Hindlimb muscle (tissue), 1 donor: ENCODE measurements around the gene MTUS2. TPM values are rescaled to one million over a fixed set of nuclear protein-coding genes. Genes with fewer than 3 reads are reported as not detected.

Experiments
- DNase-seq: peaks from one replicate; pipeline ENCODE4 v3.0.0-alpha.2; 2013
- polyA plus RNA-seq: library from polyadenylated mRNA; unstranded; fragments of 120-200 nt; gene quantifications from one replicate; pipeline ENCODE4 v1.2.1, GENCODE V29; 2013; ENCODE audit not compliant: insufficient read length

MTUS2 gene
- polyA plus RNA-seq, 1 donor, result 24.3 TPM

GRCh38 chr13:29513002-29513980 is 693.2 kb downstream of the MTUS2 start:
- DNase-seq, result no peak

- no peak for DNase-seq
Measured at GRCh38 chr13:29513981-29514719, 694.0 kb downstream of the MTUS2 start.

- no peak for DNase-seq
Measured at GRCh38 chr13:29514720-29515310, 694.7 kb downstream of the MTUS2 start.

- no peak for DNase-seq
Measured at GRCh38 chr13:29515372-29515771, 695.2 kb downstream of the MTUS2 start.

GRCh38 chr13:29516012-29516411 is 695.9 kb downstream of the MTUS2 start:
- no peak for DNase-seq

- no peak for DNase-seq
Measured at GRCh38 chr13:29516880-29517279, 696.7 kb downstream of the MTUS2 start.

GRCh38 chr13:29519921-29520320 is 699.8 kb downstream of the MTUS2 start:
- no peak for DNase-seq

GRCh38 chr13:29520671-29521070 is 700.5 kb downstream of the MTUS2 start:
- no peak for DNase-seq

GRCh38 chr13:29521336-29521735 is 701.2 kb downstream of the MTUS2 start:
- no peak for DNase-seq

- no peak for DNase-seq
Measured at GRCh38 chr13:29522044-29522685, 702.0 kb downstream of the MTUS2 start.

GRCh38 chr13:29523199-29523961 is 703.2 kb downstream of the MTUS2 start:
- no peak for DNase-seq

- DNase-seq, result no peak
Measured at GRCh38 chr13:29524176-29524575, 704.0 kb downstream of the MTUS2 start.

GRCh38 chr13:29524641-29525040 is 704.5 kb downstream of the MTUS2 start:
- no peak for DNase-seq

- no peak for DNase-seq
Measured at GRCh38 chr13:29525757-29526156, 705.6 kb downstream of the MTUS2 start.

GRCh38 chr13:29526741-29527140 is 706.6 kb downstream of the MTUS2 start:
- no peak for DNase-seq

- no peak for DNase-seq
Measured at GRCh38 chr13:29527511-29527910, 707.4 kb downstream of the MTUS2 start.

GRCh38 chr13:29527916-29528315 is 707.8 kb downstream of the MTUS2 start:
- no peak for DNase-seq

- no peak for DNase-seq
Measured at GRCh38 chr13:29529754-29530153, 709.6 kb downstream of the MTUS2 start.

GRCh38 chr13:29530901-29531300 is 710.8 kb downstream of the MTUS2 start:
- DNase-seq, result no peak

GRCh38 chr13:29532116-29532515 is 712.0 kb downstream of the MTUS2 start:
- DNase-seq, result peak; percentile 57

- no peak for DNase-seq
Measured at GRCh38 chr13:29532821-29533220, 712.7 kb downstream of the MTUS2 start.

- no peak for DNase-seq
Measured at GRCh38 chr13:29534083-29534482, 713.9 kb downstream of the MTUS2 start.
